ENCODE data around the gene CSH2.
A peak's percentile ranks its signal among the peaks of the same experiment; 100 is the strongest.

Gene CSH2

DNA sequence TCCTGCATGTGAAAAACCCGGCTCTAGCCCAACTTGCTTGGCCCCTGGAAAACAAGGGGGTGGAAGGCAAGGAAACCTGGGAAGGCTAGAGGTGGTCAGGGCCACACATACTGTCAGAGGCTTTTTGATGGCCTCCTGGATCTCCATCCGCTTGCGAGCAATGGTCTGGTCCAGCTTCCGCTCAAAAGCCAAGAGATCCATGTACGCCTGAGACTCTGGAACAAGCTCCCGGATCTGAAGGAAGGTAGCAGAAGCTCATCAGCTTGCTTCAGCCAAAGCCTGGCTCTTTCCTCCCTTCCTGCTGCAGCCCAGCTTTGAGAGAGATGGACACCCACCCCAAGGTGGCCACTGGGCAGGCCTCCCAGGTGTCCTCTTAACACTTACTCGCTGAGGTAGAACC lies 36.7 kb downstream of the CSH2 start:
- Mint-ChIP-seq H3K4me3 (no peak overlapping the region), H3K36me3 (ENCODE audit: low read depth) (peaks cover 39% of the 10 kb centered on the region), H3K4me1 (peaks cover 37% of the 10 kb centered on the region), H3K27me3 (ENCODE audit: low read depth, poor library complexity) (no peaks in the 10 kb centered on the region), H3K9me3 (no peaks in the 10 kb centered on the region), H3K27ac (no peak overlapping the region)
- no peak for DNase-seq
- TF ChIP-seq, protein P1, sequence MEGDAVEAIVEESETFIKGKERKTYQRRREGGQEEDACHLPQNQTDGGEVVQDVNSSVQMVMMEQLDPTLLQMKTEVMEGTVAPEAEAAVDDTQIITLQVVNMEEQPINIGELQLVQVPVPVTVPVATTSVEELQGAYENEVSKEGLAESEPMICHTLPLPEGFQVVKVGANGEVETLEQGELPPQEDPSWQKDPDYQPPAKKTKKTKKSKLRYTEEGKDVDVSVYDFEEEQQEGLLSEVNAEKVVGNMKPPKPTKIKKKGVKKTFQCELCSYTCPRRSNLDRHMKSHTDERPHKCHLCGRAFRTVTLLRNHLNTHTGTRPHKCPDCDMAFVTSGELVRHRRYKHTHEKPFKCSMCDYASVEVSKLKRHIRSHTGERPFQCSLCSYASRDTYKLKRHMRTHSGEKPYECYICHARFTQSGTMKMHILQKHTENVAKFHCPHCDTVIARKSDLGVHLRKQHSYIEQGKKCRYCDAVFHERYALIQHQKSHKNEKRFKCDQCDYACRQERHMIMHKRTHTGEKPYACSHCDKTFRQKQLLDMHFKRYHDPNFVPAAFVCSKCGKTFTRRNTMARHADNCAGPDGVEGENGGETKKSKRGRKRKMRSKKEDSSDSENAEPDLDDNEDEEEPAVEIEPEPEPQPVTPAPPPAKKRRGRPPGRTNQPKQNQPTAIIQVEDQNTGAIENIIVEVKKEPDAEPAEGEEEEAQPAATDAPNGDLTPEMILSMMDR (IDR thresholded peaks at IDR 0.05): no peak

DNA sequence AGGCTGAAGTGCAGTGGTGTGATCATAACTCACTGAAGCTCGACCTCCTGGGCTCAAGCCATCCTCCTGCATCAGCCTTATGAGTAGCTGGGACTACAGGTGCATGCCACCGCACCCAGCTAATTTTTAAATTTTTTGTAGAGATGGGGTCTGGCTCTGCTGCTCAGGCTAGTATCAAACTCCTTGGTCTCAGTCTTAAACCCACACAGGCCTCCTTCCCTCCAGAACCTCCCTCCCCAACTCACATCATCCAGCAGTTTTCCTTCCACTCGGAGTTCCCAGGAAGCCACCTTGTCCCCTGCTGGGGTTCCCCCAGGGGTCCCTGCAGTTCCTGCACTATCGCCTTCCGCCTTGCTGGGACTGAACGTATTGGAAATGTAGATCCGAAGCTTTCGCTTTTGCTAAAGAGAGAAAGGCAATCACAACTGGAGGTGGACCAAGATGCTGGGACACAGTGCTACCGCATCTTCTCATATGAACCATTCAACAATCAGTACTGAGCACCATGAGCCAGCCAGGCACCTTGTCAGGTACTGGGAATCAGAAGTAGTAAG lies 38.2 kb downstream of the CSH2 start:
- H3K36me3 Mint-ChIP-seq (ENCODE audit: low read depth): peaks cover 48% of the 10 kb centered on the region
- DNase-seq: no peak
- H3K27me3 Mint-ChIP-seq (ENCODE audit: low read depth, poor library complexity): no peaks in the 10 kb centered on the region
- peaks cover 24% of the 10 kb centered on the region for H3K4me1 Mint-ChIP-seq
- peak overlapping the region; percentile 76 for H3K27ac Mint-ChIP-seq
- H3K9me3 Mint-ChIP-seq: no peaks in the 10 kb centered on the region
- no peak overlapping the region for H3K4me3 Mint-ChIP-seq
- TF ChIP-seq, protein P1 (IDR thresholded peaks at IDR 0.05): no peak

DNA sequence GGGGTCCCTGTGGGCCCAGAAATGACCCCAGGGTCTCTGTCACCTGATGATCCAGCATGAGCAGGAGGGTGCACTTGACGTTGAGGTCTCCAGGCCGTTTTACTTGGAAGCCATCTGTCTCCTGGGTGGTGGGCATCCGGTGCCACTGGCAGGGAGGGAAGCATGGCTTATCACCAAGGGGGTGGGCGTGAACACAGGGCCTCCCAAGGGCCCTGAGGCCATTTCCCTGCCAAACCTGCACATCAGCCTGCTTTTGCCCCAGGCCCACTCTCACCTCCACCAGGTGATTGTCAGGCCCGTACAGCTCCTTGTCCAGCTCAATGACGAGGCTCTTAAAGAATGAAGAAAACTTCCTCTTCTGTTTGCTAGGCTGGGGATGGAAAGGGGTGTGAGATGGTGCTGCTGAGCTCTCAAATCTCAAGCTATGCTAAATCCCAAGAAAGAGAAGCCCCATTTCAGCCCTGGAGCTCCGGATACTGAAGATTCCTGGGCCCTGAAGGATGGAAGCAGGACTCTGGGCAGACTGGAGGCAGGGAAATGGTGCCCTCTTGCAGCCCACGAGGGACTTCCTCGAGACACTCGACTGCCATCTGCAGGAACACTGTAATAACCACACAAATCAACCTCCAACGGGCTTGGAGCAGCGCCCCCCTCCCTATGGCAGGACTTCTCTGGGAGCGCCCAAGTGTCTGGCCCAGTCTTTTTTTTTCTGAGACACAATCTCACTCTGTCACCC lies 38.9 kb downstream of the CSH2 start:
- Mint-ChIP-seq H3K36me3 (ENCODE audit: low read depth) (peaks cover 55% of the 10 kb centered on the region), H3K27me3 (ENCODE audit: low read depth, poor library complexity) (no peaks in the 10 kb centered on the region), H3K4me1 (peaks cover 25% of the 10 kb centered on the region), H3K9me3 (no peaks in the 10 kb centered on the region), H3K4me3 (no peak overlapping the region), H3K27ac (peak overlapping the region; percentile 76)
- TF ChIP-seq, protein P1 (IDR thresholded peaks at IDR 0.05): peak; percentile 46
- peak; percentile 49 for DNase-seq

DNA sequence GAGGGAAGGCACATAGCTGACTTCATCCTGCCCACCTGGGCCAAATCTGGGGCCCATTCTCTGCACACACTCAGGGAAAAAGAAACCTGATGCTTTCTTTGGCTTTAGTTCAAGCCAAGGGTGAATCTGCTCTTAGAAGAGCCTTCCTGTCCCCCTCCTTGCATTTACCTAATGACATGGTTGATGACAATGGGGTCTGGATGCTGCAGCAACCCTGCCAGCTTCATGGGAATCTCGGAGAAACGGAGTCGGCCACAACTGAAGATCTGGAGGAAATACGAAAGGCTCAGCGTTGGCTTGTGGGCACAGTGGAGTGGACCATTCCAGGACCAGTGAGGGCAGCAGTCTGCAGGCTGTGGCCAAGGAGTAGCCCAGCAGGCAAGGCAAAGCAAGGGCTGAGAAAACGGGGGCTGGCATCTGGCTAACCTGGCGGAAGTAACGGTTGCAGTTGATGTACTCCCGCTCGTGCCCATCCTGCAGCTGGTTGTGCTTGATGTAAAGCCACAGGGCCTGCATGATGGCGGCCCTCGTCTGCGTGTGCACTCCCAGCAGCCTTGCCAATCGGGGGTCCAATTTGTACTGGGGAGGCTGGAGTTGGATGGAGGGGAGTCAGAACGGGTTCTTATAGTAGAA lies 39.6 kb downstream of the CSH2 start:
- no peak overlapping the region for H3K4me3 Mint-ChIP-seq
- DNase-seq: no peak
- H3K9me3 Mint-ChIP-seq: no peaks in the 10 kb centered on the region
- H3K36me3 Mint-ChIP-seq (ENCODE audit: low read depth): peaks cover 62% of the 10 kb centered on the region
- H3K4me1 Mint-ChIP-seq: peaks cover 25% of the 10 kb centered on the region
- H3K27me3 Mint-ChIP-seq (ENCODE audit: low read depth, poor library complexity): no peaks in the 10 kb centered on the region
- TF ChIP-seq, protein P1 (IDR thresholded peaks at IDR 0.05): no peak
- H3K27ac Mint-ChIP-seq: peak overlapping the region; percentile 44

DNA sequence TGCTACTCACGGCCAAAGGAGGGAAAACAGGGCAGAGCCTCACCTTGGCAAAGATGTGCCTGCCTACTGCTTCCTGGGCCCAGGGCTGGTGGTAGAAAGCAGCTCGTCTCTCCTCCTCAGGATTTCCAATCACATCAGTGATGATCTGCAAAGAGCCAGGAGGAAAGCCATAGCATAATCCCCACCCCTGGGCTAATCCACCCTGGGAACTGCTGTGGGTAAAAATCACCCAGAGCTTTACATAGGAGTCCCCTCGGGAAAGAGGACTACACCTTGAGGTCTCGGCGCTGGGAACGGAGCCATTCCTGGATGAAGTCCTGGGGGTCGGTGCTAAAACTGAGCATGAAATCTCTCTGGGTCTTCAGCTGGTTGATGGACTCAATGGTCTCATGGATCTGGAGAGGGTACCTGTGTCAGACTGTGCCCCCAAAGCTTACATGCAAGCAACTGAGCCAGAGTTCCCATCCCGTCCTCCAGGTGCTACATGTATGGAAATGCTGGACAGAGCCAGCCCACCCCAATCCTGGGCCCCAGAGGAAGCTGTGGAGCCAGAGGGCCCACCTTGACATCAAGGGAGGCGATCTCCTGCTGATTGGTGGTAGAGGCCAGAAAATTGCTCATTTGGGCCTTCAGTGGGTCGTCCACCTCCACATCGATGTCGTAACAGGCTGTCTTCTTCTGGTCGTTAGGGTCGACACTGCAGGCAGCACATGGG lies 40.3 kb downstream of the CSH2 start:
- no peaks in the 10 kb centered on the region for H3K9me3 Mint-ChIP-seq
- no peak overlapping the region for H3K27ac Mint-ChIP-seq
- H3K27me3 Mint-ChIP-seq (ENCODE audit: low read depth, poor library complexity): no peaks in the 10 kb centered on the region
- H3K36me3 Mint-ChIP-seq (ENCODE audit: low read depth): peaks cover 62% of the 10 kb centered on the region
- peaks cover 25% of the 10 kb centered on the region for H3K4me1 Mint-ChIP-seq
- no peak overlapping the region for H3K4me3 Mint-ChIP-seq
- TF ChIP-seq, protein P1 (IDR thresholded peaks at IDR 0.05): no peak
- no peak for DNase-seq
